ENCODE results near the gene RAET1G. TPM values are rescaled to one million over a fixed set of nuclear protein-coding genes. Genes with fewer than 3 reads are reported as not detected.
"Not testable (repeated sequence)": the region's sequence is repeated elsewhere in the genome, so short reads cannot be mapped to it uniquely, and the experiment has no call there.

Gene RAET1G
- polyA plus RNA-seq, 1 experiment, result 3.0 TPM

DNA sequence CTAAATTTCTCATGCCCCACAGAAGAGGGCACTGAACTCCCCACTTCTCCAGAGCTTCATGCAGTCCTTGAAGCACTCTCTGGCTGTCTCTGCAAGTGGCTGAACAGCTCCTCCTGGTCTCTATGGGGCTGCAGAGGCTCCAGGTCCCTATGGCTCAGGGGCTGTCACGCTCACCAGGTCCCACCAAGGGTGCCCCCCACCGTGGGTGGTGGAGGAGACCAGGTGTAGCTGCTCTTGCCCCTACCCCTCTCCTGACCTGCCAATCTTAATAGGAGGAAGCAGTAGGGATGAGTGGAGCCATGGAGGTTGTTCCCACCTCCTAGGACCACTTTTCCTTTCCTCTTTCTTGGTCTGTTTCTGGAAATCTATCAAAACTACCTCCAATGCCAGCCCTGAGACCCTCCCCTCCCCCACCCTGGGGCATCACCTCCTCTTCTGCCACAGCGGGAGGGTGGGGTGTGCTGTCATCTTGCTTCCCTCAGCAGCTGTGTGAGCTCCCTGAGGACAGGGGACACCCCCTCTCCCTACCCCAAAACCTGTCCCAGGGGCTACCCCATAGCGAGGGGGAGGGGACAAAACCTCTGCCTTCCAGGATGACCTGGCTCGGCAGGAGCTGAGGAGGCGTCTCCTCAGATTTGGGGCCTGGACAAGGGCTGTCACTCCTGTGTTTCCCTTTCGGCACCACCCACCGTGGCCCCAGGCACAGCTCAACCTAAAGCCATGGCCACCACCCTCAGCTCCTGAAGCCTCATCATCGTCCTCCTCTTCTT lies 13.0 kb downstream of the RAET1G start:
- no peak overlapping the region for H3K4me3 ChIP-seq (ENCODE audit: low read depth, low read length)
- H3K27ac ChIP-seq (ENCODE audit: low read depth, low read length), result no peak overlapping the region
- TF ChIP-seq, protein P1, sequence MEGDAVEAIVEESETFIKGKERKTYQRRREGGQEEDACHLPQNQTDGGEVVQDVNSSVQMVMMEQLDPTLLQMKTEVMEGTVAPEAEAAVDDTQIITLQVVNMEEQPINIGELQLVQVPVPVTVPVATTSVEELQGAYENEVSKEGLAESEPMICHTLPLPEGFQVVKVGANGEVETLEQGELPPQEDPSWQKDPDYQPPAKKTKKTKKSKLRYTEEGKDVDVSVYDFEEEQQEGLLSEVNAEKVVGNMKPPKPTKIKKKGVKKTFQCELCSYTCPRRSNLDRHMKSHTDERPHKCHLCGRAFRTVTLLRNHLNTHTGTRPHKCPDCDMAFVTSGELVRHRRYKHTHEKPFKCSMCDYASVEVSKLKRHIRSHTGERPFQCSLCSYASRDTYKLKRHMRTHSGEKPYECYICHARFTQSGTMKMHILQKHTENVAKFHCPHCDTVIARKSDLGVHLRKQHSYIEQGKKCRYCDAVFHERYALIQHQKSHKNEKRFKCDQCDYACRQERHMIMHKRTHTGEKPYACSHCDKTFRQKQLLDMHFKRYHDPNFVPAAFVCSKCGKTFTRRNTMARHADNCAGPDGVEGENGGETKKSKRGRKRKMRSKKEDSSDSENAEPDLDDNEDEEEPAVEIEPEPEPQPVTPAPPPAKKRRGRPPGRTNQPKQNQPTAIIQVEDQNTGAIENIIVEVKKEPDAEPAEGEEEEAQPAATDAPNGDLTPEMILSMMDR (IDR thresholded peaks at IDR 0.05; ENCODE audit: low read depth, low read length), result no peak
- CTCF ChIA-PET, result no interaction called here
- POLR2A ChIA-PET, result no interaction called here
- peaks cover 6% of the 10 kb centered on the region for H3K27me3 ChIP-seq (ENCODE audit: control insufficient read depth, insufficient read depth, low read length)
- DNase-seq (ENCODE audit: low read depth, low spot score), result no peak
- peaks cover 8% of the 10 kb centered on the region for H3K9me3 ChIP-seq (ENCODE audit: control insufficient read depth, insufficient read depth, low read length)

GRCh38 chr6:149908480-149908879 lies 14.4 kb downstream of the RAET1G start:
- H3K9me3 ChIP-seq (ENCODE audit: control insufficient read depth, insufficient read depth, low read length); DNase-seq (ENCODE audit: low read depth, low spot score); POLR2A ChIA-PET; H3K4me3 ChIP-seq (ENCODE audit: low read depth, low read length); CTCF ChIA-PET; H3K27ac ChIP-seq (ENCODE audit: low read depth, low read length): not testable (repeated sequence)
- peaks cover 12% of the 10 kb centered on the region for H3K27me3 ChIP-seq (ENCODE audit: control insufficient read depth, insufficient read depth, low read length)

- ChIA-PET CTCF (interaction anchor here (0.6 kb wide), 1 partner anchor 93 kb away, joined by 4 read pairs; no protein-coding TSS in a partner anchor), POLR2A (no interaction called here)
- Histone ChIP-seq H3K4me3 (ENCODE audit: low read depth, low read length) (no peak overlapping the region), H3K27me3 (ENCODE audit: control insufficient read depth, insufficient read depth, low read length) (peaks cover 12% of the 10 kb centered on the region), H3K27ac (ENCODE audit: low read depth, low read length) (no peak overlapping the region), H3K9me3 (ENCODE audit: control insufficient read depth, insufficient read depth, low read length) (peaks cover 8% of the 10 kb centered on the region)
- no peak for DNase-seq (ENCODE audit: low read depth, low spot score)
- TF ChIP-seq, protein P1 (IDR thresholded peaks at IDR 0.05; ENCODE audit: low read depth, low read length), result no peak
Observed at GRCh38 chr6:149907317-149907716, 15.6 kb downstream of the RAET1G start.

- CTCF ChIA-PET, result interaction anchor here (0.9 kb wide), 1 partner anchor 71 kb away, joined by 3 read pairs; no protein-coding TSS in a partner anchor
- no peak for DNase-seq (ENCODE audit: low read depth, low spot score)
- POLR2A ChIA-PET, result interaction anchor here (0.6 kb wide), 1 partner anchor 90 kb away, joined by 4 read pairs; no protein-coding TSS in a partner anchor
- Histone ChIP-seq H3K27me3 (ENCODE audit: control insufficient read depth, insufficient read depth, low read length) (peaks cover 12% of the 10 kb centered on the region), H3K27ac (ENCODE audit: low read depth, low read length) (no peak overlapping the region), H3K9me3 (ENCODE audit: control insufficient read depth, insufficient read depth, low read length) (peaks cover 8% of the 10 kb centered on the region), H3K4me3 (ENCODE audit: low read depth, low read length) (no peak overlapping the region)
- TF ChIP-seq, protein P1 (IDR thresholded peaks at IDR 0.05; ENCODE audit: low read depth, low read length), result no peak
Observed at GRCh38 chr6:149906405-149906804, 16.5 kb downstream of the RAET1G start.

DNA sequence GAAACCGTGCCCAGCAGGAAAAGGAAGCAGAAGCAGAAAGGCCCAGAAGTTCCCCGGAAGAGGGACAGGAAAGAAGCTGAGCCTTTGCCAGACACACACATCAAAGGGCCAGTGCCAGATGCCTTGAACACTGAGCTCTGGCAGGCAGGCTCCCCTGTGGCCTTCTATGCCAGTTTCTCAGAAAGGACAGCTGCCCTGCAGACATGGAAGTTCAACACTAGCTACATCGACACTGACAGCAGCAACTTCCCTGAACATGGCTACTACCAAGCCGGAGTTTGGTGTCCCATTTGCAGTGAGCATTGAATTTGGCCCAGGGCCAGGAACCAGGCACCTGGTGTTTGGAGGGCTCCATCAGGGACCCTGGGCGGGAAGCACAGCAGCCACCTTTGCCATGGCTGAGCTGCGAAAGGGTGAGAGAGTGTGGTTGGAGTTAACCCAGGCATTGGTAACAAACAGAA lies 17.0 kb downstream of the RAET1G start:
- TF ChIP-seq, protein P1 (IDR thresholded peaks at IDR 0.05; ENCODE audit: low read depth, low read length), result no peak
- ChIA-PET POLR2A (no interaction called here), CTCF (interaction anchor here (0.9 kb wide), 1 partner anchor 71 kb away, joined by 3 read pairs; no protein-coding TSS in a partner anchor)
- no peak for DNase-seq (ENCODE audit: low read depth, low spot score)
- Histone ChIP-seq H3K27ac (ENCODE audit: low read depth, low read length) (no peak overlapping the region), H3K4me3 (ENCODE audit: low read depth, low read length) (no peak overlapping the region), H3K27me3 (ENCODE audit: control insufficient read depth, insufficient read depth, low read length) (peaks cover 12% of the 10 kb centered on the region), H3K9me3 (ENCODE audit: control insufficient read depth, insufficient read depth, low read length) (peaks cover 8% of the 10 kb centered on the region)
